HS-27A (cell line): ENCODE data around the gene ZDHHC7.
"Not testable (repeated sequence)": the region's sequence is repeated elsewhere in the genome, so short reads cannot be mapped to it uniquely, and the experiment has no call there.

Experiments
- DNase-seq: peaks from one replicate; pipeline ENCODE4 v3.0.0-alpha.2; 2012; ENCODE audit warnings: low read depth, missing footprints

The ZDHHC7 gene

GRCh38 chr16:85042606-85043005, 31.3 kb upstream of the ZDHHC7 start:
- no peak for DNase-seq

DNA sequence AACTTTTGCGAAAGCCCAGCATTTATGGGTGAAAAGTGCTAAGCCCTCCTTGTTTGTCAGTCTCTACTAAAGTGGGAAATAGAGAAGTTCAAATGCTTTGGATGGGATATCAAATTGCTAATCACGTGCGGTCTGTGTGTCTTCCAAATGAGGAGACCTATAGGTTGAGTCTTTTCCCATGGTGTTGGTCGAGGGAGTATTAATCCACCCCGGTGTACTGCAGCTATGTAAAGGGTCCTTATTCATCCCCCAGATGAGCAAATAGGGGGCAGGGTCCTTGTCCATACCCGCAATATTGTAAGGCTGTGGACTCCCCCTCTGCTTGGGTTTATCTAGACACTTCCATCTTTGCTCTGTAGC, 30.8 kb upstream of the ZDHHC7 start:
- no peak for DNase-seq

DNA sequence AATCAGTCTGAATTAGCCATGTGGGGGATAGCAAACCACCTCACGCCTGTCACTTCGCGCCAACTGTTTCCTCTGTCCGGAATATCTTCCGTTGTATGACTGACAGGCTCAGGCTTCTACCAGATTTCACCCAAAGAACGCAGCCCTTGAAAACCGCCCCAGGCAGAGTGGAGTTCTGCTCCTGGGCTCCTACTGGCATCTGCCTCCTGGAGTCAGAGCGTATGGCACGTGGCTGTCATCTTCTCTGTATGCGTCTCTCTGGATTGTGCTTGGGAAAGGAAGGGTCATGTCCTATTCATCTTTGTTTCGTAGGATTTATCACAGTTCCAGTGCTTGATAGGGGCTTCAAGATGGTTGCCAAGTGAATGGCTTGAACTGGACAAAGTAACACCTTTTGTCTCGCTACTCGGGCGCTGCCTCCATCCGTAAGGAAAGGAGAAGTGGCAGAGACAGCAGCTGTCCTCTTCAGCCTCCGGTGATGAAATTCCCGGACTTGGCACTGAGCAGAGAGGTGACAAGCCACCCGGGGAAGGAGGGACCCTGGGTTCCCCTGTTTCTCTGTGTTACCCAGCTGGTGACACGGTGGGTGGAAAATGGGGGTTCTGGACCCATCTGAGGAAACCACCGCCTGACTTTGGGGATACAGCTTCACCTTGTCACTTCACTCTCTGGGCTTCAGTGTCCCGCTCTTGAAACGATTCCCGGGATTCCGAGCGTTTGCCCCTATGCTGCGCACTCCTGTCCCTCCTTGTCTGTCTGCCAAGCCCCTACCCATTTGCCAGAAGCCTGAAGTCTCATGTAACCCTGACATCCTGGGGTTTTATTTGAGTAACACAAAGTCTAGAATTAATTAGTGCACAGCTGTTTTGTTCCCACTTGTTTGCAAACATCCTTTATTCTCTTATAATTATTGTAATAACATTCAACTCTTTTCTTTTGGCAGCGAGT, 30.2 kb upstream of the ZDHHC7 start:
- DNase-seq, result no peak

GRCh38 chr16:85040685-85041084, 29.4 kb upstream of the ZDHHC7 start:
- DNase-seq, result no peak

- no peak for DNase-seq
Observed at GRCh38 chr16:85037721-85038120, 26.4 kb upstream of the ZDHHC7 start.

DNA sequence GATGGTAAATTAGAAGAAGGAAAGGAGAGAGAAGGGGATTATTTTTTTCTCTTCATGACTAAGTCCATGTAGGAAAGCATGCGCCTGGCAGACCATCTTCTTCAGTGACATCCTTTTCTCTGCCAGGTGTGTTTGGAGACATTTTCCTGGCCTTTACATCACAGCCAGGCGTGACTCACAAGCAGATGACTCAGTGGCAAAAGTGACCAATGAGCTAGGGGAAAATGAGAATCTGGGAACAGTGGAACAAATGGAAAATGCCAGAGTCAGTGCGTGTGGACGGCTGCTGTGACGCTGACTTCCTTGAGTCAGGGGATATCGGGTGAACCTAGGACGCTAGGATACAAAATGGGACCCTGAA, 25.7 kb upstream of the ZDHHC7 start:
- no peak for DNase-seq

- no peak for DNase-seq
Observed at GRCh38 chr16:85036236-85037049, 25.1 kb upstream of the ZDHHC7 start.

GRCh38 chr16:85034591-85035433, 23.5 kb upstream of the ZDHHC7 start:
- no peak for DNase-seq

- DNase-seq, result no peak
Observed at GRCh38 chr16:85033171-85033570, 21.8 kb upstream of the ZDHHC7 start.

DNA sequence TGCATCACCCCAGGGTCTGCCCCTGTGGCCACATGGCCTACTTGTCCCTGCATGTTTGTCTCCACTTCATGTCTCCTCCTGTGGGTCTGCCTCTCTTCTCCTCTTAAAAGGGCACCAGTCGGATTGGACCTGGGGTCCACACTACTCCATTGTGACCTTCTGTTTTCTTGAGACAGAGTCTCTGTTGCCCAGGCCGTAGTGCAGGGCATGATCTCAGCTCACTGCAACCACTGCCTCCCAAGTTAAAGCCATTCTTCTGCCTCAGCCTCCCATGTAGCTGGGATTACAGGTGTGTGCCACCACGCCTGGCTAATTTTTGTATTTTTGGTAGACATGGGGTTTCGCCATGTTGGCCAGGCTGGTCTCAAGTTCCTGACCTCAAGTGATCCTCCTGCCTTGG, 20.9 kb upstream of the ZDHHC7 start:
- DNase-seq, result not testable (repeated sequence)

DNA sequence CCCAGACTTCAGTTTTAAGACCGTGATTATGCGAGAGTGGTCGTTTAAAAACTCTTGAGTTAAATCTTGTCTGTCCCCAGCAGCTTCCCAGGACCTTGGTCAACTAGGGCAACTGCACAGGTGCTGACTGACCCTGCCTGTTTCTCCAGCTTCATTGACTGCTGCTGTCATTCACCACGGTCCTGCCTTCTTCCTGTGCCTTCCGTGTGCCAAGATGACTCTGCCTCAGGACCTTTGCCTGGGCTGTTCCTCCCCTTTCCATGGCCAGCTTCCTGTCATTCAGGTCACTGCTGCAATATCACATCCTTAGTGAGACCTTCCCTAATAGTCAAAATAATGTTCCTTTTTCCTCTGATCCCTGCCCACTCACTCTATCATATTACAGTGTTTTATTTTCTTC, 20.1 kb upstream of the ZDHHC7 start:
- DNase-seq, result no peak

DNA sequence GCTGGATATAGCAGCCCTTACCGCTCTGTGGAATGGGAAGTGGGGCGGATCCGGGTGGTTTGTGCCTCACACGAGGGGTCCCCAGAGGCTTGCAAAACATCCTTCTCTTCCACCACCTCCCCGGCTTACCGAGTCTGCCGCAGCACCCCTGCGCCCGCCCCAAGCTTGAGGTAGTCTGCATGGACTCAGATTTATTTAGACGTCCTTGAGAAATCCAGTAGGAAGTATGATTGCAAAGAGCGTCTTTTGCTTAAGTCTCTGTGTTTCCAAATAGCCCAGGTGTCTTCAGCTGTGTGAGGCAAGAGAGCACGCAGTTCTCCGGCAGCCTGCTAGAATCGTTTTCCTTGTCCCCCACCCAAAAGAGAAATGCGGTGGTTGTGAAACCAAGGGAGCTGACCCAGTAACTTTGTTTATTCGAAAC, 18.7 kb upstream of the ZDHHC7 start:
- DNase-seq, result no peak

GRCh38 chr16:85029408-85029784, 18.1 kb upstream of the ZDHHC7 start:
- no peak for DNase-seq

DNA sequence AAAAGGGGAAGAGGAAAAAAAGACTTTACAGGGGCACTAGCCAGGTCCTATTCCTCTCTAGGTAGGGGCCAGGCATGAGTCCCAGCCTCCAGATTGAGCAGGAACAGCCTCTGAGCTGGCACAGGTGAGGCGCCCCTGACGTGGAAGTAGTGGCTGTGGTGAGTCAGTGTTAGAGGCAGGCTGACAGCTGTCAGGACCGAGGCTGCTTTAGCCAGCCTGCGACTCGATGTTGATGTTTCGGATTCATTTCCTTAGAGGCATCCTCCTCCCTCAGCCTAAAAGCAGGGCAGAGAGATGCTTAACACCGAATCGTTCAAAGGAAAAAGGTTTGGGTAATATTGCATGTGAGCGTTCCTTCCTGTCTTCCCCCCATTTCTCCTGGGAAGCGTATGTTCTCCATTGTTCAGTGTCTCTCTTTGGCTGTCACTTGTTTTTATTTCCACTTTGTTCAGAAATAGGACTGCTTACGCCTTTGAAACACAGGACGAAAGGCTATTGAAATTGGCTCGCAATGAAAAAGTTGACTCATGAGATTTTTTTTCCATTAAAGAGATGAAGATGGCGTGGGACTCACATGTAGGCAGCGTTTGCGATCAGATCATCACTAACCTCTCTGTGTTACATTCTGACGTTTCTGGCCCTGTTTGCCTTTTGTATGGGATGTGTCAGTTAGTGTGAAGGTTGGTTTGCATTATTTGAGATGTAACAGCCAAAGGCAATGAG, 17.5 kb upstream of the ZDHHC7 start:
- DNase-seq, result no peak

DNA sequence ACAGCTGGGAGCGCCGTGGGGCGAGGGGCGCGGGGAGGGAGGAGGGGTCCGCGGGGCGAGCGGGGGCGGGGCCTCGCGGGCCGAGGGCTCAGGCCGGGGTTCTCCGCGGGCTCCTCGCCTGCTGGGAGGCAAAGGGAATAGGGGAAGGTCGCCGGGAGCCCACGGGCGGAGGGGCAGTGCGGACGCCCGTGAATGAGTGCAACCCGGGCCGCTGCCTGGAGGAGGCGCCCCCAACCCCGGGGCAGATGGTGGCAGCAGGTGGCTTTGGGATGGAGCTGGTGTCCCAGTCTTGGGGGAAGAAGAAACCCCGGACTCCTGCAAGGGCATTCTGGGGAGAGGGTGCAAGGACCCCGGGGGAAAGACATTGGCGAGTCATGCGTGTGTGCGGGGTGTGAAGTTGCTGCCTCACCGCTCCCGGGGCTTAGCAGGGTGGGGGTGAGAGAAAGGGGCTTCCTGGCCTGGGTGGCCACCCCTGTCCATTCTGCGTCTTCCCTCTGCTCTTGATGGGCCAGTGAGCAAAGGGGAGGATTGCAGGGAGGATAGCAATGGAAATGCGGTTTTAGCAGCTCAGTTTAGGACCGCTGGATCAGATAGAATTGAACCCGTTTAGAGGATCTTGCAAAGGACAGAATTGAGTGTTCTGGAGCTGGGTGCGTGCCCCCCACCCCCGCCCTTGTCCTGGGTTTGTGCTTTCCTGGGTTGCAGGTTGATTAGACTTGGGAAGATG, 16.8 kb upstream of the ZDHHC7 start:
- no peak for DNase-seq

GRCh38 chr16:85027349-85027957, 16.1 kb upstream of the ZDHHC7 start, which contains the start of gene KIAA0513:
TSS of gene KIAA0513 (plus strand) at chr16:85027795. CDS start at chr16:85067072, 39,277 bp downstream.
- DNase-seq, result peak; percentile 73

- no peak for DNase-seq
Observed at GRCh38 chr16:85026703-85027102, 15.4 kb upstream of the ZDHHC7 start.

DNA sequence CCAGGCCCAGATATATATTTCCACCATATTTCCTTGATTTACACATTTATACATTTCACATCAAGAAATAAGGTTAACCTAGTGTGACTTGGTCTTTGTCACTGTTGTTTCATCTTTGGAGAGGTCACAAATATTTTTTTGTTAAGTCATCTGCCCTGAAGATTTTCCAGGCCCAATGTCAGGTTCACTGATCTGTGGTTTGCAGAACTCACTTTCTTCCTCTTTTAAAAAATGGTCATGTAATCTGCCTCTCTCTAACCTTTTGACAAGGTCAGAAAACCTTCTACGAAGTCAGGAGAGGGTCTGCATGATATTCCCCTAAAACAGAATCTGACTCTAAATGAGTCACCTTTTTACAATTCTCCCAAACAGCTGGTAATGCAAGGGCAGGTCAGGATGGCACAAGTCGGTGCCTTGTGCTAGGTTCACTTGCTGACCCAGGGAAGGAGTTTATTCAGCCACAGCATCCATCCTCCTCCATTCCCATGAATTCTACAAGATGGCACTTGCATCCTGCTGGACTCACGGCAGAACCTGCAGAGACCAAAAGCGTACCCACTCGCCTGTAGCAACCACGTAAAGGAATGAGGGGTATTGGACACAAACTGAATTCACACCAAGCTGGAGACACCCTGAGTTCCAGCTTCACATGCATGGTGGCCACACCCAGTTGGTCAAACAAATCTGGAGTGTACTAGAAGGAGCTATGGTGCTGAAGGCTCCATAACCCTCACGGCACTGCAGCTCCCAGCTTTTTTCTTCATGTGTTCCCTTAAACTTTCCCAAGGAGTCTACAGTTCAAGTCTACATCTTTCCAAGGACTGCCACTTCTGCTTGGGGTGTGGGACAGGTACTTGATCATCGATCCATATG, 14.7 kb upstream of the ZDHHC7 start:
- DNase-seq, result no peak

- DNase-seq, result no peak
Observed at GRCh38 chr16:85019659-85020245, 8.4 kb upstream of the ZDHHC7 start.
